Ishikawa (cell line): ENCODE data around the gene SUPT20HL2.

Experiments
- CEBPB ChIP-seq: IDR thresholded peaks from 2 replicates; pipeline ENCODE4 v1.6.1; 2012
- CREB1 ChIP-seq: IDR thresholded peaks from 2 replicates; pipeline ENCODE4 v1.6.1; 2012; ENCODE audit warnings: low read depth
- EGR1 ChIP-seq: IDR thresholded peaks from 2 replicates; pipeline ENCODE4 v1.6.1; 2012
- EP300 ChIP-seq: IDR thresholded peaks from 2 replicates; pipeline ENCODE4 v1.6.1; 2012; ENCODE audit warnings: borderline replicate concordance
- FOXM1 ChIP-seq: IDR thresholded peaks from 2 replicates; pipeline ENCODE4 v1.6.1; 2012; ENCODE audit warnings: low read depth, borderline replicate concordance
- NFIC ChIP-seq: IDR thresholded peaks from 2 replicates; pipeline ENCODE4 v1.6.1; 2012
- RAD21 ChIP-seq: IDR thresholded peaks from 2 replicates; pipeline ENCODE4 v1.6.1; 2012; ENCODE audit warnings: low read depth
- TAF1 ChIP-seq: IDR thresholded peaks from 2 replicates; pipeline ENCODE4 v1.6.1; 2012; ENCODE audit warnings: low read depth, mild to moderate bottlenecking
- TCF12 ChIP-seq: IDR thresholded peaks from 2 replicates; pipeline ENCODE4 v1.6.1; 2012; ENCODE audit warnings: low read depth
- TEAD4 ChIP-seq: IDR thresholded peaks from 2 replicates; pipeline ENCODE4 v1.6.1; 2012
- USF1 ChIP-seq: IDR thresholded peaks from 2 replicates; pipeline ENCODE4 v1.6.1; 2012
- YY1 ChIP-seq: IDR thresholded peaks from 2 replicates; pipeline ENCODE4 v1.6.1; 2012; ENCODE audit warnings: low read depth
- ZBTB7A ChIP-seq: IDR thresholded peaks from 2 replicates; pipeline ENCODE4 v1.6.1; 2012; ENCODE audit warnings: low read depth
- TF ChIP-seq, protein P1 (sequence below): IDR thresholded peaks from 2 replicates; pipeline ENCODE4 v1.6.1; 2012
- TF ChIP-seq, protein P2 (sequence below): IDR thresholded peaks from 2 replicates; pipeline ENCODE4 v1.6.1; 2012; ENCODE audit warnings: low read depth, mild to moderate bottlenecking

SUPT20HL2 gene

GRCh38 chrX:24317567-24317966 lies 3.7 kb upstream of the SUPT20HL2 start:
- TF ChIP-seq TEAD4 (no peak), TAF1 (no peak), NFIC (no peak), EP300 (no peak), EGR1 (no peak), YY1 (no peak), RAD21 (no peak), USF1 (no peak), ZBTB7A (no peak), TCF12 (no peak), CREB1 (no peak)
- TF ChIP-seq, protein P1, sequence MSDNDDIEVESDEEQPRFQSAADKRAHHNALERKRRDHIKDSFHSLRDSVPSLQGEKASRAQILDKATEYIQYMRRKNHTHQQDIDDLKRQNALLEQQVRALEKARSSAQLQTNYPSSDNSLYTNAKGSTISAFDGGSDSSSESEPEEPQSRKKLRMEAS, result no peak
- TF ChIP-seq, protein P2, sequence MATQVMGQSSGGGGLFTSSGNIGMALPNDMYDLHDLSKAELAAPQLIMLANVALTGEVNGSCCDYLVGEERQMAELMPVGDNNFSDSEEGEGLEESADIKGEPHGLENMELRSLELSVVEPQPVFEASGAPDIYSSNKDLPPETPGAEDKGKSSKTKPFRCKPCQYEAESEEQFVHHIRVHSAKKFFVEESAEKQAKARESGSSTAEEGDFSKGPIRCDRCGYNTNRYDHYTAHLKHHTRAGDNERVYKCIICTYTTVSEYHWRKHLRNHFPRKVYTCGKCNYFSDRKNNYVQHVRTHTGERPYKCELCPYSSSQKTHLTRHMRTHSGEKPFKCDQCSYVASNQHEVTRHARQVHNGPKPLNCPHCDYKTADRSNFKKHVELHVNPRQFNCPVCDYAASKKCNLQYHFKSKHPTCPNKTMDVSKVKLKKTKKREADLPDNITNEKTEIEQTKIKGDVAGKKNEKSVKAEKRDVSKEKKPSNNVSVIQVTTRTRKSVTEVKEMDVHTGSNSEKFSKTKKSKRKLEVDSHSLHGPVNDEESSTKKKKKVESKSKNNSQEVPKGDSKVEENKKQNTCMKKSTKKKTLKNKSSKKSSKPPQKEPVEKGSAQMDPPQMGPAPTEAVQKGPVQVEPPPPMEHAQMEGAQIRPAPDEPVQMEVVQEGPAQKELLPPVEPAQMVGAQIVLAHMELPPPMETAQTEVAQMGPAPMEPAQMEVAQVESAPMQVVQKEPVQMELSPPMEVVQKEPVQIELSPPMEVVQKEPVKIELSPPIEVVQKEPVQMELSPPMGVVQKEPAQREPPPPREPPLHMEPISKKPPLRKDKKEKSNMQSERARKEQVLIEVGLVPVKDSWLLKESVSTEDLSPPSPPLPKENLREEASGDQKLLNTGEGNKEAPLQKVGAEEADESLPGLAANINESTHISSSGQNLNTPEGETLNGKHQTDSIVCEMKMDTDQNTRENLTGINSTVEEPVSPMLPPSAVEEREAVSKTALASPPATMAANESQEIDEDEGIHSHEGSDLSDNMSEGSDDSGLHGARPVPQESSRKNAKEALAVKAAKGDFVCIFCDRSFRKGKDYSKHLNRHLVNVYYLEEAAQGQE, result no peak

GRCh38 chrX:24316111-24316510 lies 2.2 kb upstream of the SUPT20HL2 start:
- no peak for TF ChIP-seq EP300
- TF ChIP-seq YY1, result no peak
- TF ChIP-seq, protein P2, result no peak
- no peak for TF ChIP-seq NFIC
- no peak for TF ChIP-seq TCF12
- TF ChIP-seq, protein P1, result no peak
- no peak for TF ChIP-seq TAF1
- TF ChIP-seq CEBPB, result no peak
- TF ChIP-seq EGR1, result no peak
- no peak for TF ChIP-seq FOXM1
- no peak for TF ChIP-seq USF1
- TF ChIP-seq TEAD4, result no peak
- TF ChIP-seq RAD21, result no peak
- no peak for TF ChIP-seq ZBTB7A
- TF ChIP-seq CREB1, result no peak

- no peak for TF ChIP-seq ZBTB7A
- TF ChIP-seq, protein P2, result no peak
- TF ChIP-seq TCF12, result no peak
- no peak for TF ChIP-seq TAF1
- TF ChIP-seq USF1, result no peak
- TF ChIP-seq TEAD4, result no peak
Observed at GRCh38 chrX:24306440-24306839, 7.4 kb downstream of the SUPT20HL2 start.

GRCh38 chrX:24305905-24306304 lies 8.0 kb downstream of the SUPT20HL2 start:
- TF ChIP-seq RAD21, result no peak

DNA sequence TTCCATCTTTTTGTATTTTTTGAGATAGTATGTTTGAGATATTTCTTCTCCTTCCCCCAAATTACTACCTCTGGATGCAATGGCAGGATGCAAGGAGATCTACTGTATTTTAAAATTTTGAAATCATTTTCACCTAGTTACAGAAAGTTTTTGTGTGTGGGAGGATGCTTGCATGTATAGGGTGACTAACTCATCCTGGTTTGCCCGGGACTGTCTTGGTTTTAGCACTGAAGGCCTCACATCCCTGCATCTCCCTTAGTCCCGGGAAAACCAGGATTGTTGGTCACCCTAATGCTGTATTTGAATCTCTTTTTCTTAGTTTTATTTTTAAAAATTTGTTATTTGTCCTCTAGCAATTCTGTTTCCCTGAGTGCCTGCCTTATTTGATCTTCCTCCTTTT lies 12.1 kb downstream of the SUPT20HL2 start:
- TF ChIP-seq CEBPB, result no peak
- no peak for TF ChIP-seq ZBTB7A
- TF ChIP-seq RAD21, result no peak
- TF ChIP-seq USF1, result no peak
- no peak for TF ChIP-seq TEAD4
- no peak for TF ChIP-seq EGR1
- no peak for TF ChIP-seq YY1
- no peak for TF ChIP-seq TAF1
- no peak for TF ChIP-seq FOXM1
- TF ChIP-seq, protein P1, result no peak
- TF ChIP-seq, protein P2, result no peak
- no peak for TF ChIP-seq NFIC
- no peak for TF ChIP-seq TCF12
- no peak for TF ChIP-seq EP300
- TF ChIP-seq CREB1, result no peak
